Astrocyte (in vitro differentiated cells and primary cell): ENCODE measurements around the gene KCNJ3.

ENCODE experiments used
- CTCF ChIP-seq: IDR thresholded peaks from 2 replicates; pipeline ENCODE4 v1.5.1; 2011; ENCODE audit warnings: low read depth, mild to moderate bottlenecking, inconsistent platforms, low read length, moderate library complexity; ENCODE audit not compliant: insufficient read depth
- EZH2 ChIP-seq: IDR thresholded peaks from 2 replicates; pipeline ENCODE4 v1.6.1; 2012; ENCODE audit warnings: mild to moderate bottlenecking, low read length, inconsistent platforms; ENCODE audit not compliant: insufficient read depth

DNA sequence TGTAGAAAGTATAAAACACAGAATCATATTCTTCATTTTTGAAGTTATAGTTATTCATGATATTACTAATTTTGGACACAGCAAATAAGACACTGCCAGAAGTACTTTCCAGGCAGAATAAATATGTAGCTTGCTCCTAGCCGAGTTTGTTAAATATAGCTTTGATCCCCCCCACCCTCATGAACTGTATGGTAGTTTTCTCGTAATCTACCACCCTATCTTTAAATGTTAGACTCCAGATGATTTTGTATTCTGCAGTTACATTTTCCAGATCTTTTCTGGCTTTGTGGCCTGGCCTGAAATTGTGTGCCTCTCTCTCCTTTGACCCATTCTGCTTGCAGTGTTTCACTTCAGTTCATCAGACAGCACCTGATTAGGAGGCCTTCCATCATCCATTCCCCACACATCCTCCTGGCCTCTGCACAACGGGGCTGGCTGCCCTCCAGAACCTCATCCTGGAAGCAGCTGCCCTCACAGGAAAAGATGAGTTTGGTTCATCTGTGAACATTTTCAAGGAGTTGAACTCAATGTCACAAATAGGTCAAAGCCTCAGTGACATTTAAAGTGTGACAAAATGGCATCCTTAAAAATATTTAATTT lies 4.7 kb upstream of the KCNJ3 start:
- no peak for TF ChIP-seq CTCF
- no peak for TF ChIP-seq EZH2
